ENCODE results near the gene GLG1.

Gene GLG1

GRCh38 chr16:74485916-74486315 lies 121.0 kb downstream of the GLG1 start:
- in situ Hi-C loops (cut with MboI; ENCODE audit: low sequenced_read_pairs): no loop called here

- in situ Hi-C loops (cut with MboI; ENCODE audit: low sequenced_read_pairs): no loop called here
Measured at GRCh38 chr16:74480150-74481029, 126.5 kb downstream of the GLG1 start.

GRCh38 chr16:74477226-74477625 lies 129.7 kb downstream of the GLG1 start:
- in situ Hi-C loops (cut with MboI; ENCODE audit: low sequenced_read_pairs): no loop called here

- in situ Hi-C loops (cut with MboI; ENCODE audit: low sequenced_read_pairs): no loop called here
Measured at GRCh38 chr16:74474416-74474815, 132.5 kb downstream of the GLG1 start.

- in situ Hi-C loops (cut with MboI; ENCODE audit: low sequenced_read_pairs): no loop called here
Measured at GRCh38 chr16:74472540-74472939, 134.4 kb downstream of the GLG1 start.

GRCh38 chr16:74472010-74472409 lies 134.9 kb downstream of the GLG1 start:
- in situ Hi-C loops (cut with MboI; ENCODE audit: low sequenced_read_pairs): no loop called here

- in situ Hi-C loops (cut with MboI; ENCODE audit: low sequenced_read_pairs): no loop called here
Measured at GRCh38 chr16:74469946-74470478, 136.9 kb downstream of the GLG1 start.

GRCh38 chr16:74468807-74469525 lies 137.9 kb downstream of the GLG1 start:
- in situ Hi-C loops (cut with MboI; ENCODE audit: low sequenced_read_pairs): no loop called here

- in situ Hi-C loops (cut with MboI; ENCODE audit: low sequenced_read_pairs): no loop called here
Measured at GRCh38 chr16:74466872-74467271, 140.0 kb downstream of the GLG1 start.

GRCh38 chr16:74465851-74466685 lies 140.8 kb downstream of the GLG1 start:
- in situ Hi-C loops (cut with MboI; ENCODE audit: low sequenced_read_pairs): no loop called here

- in situ Hi-C loops (cut with MboI; ENCODE audit: low sequenced_read_pairs): no loop called here
Measured at GRCh38 chr16:74465281-74465680, 141.6 kb downstream of the GLG1 start.

GRCh38 chr16:74463888-74464287 lies 143.0 kb downstream of the GLG1 start:
- in situ Hi-C loops (cut with MboI; ENCODE audit: low sequenced_read_pairs): no loop called here

GRCh38 chr16:74462361-74462760 lies 144.6 kb downstream of the GLG1 start:
- in situ Hi-C loops (cut with MboI; ENCODE audit: low sequenced_read_pairs): no loop called here

GRCh38 chr16:74461826-74462225 lies 145.1 kb downstream of the GLG1 start:
- in situ Hi-C loops (cut with MboI; ENCODE audit: low sequenced_read_pairs): no loop called here

GRCh38 chr16:74460542-74460941 lies 146.4 kb downstream of the GLG1 start:
- in situ Hi-C loops (cut with MboI; ENCODE audit: low sequenced_read_pairs): no loop called here

GRCh38 chr16:74456290-74456625 lies 150.7 kb downstream of the GLG1 start:
- in situ Hi-C loops (cut with MboI; ENCODE audit: low sequenced_read_pairs): no loop called here

GRCh38 chr16:74455619-74456289 lies 151.2 kb downstream of the GLG1 start:
- in situ Hi-C loops (cut with MboI; ENCODE audit: low sequenced_read_pairs): no loop called here

GRCh38 chr16:74455213-74455612 lies 151.7 kb downstream of the GLG1 start:
- in situ Hi-C loops (cut with MboI; ENCODE audit: low sequenced_read_pairs): no loop called here

- in situ Hi-C loops (cut with MboI; ENCODE audit: low sequenced_read_pairs): no loop called here
Measured at GRCh38 chr16:74451951-74452758, 154.8 kb downstream of the GLG1 start.
